Neural cell (in vitro differentiated cells): Measurements from ENCODE around the gene NCOA5. TPM values are rescaled to one million over a fixed set of nuclear protein-coding genes. Genes with fewer than 3 reads are reported as not detected.

Source experiments
- H2AFZ ChIP-seq: fragments of 200-600, 300-800 bp; sonication (generic), shearing (Covaris generic); 2 replicates; pipeline ENCODE4 v1.6.0; 2014; ENCODE audit warnings: low read depth, mild to moderate bottlenecking, antibody characterized with exemption, low read length, moderate library complexity
- H3F3A ChIP-seq: fragments of 200-600 bp; shearing (Covaris generic); 2 replicates; pipeline ENCODE4 v1.6.1; 2016; ENCODE audit warnings: mild to moderate bottlenecking, moderate library complexity, mixed read lengths, antibody characterized with exemption, low read length; ENCODE audit not compliant: insufficient read depth, poor library complexity, severe bottlenecking
- H3K27ac ChIP-seq: fragments of 200-600, 300-800 bp; sonication (generic), shearing (Covaris generic); 2 replicates; pipeline ENCODE4 v1.5.1; 2014; ENCODE audit warnings: mild to moderate bottlenecking, low read length, moderate library complexity
- H3K27me3 ChIP-seq: fragments of 300-800, 200-600 bp; sonication (generic), shearing (Covaris generic); 2 replicates; pipeline ENCODE4 v1.6.0; 2014; ENCODE audit warnings: mild to moderate bottlenecking, low read depth, low read length, moderate library complexity; ENCODE audit not compliant: insufficient read depth
- H3K36me3 ChIP-seq: fragments of 300-800, 200-600 bp; sonication (generic), shearing (Covaris generic); 2 replicates; pipeline ENCODE4 v1.5.1; 2014; ENCODE audit warnings: mild to moderate bottlenecking, antibody characterized with exemption, low read length, moderate library complexity; ENCODE audit not compliant: insufficient read depth
- H3K4me2 ChIP-seq: fragments of 300-800, 200-600 bp; sonication (generic), shearing (Covaris generic); 2 replicates; pipeline ENCODE4 v1.6.0; 2014; ENCODE audit warnings: mild to moderate bottlenecking, low read length
- H3K4me3 ChIP-seq: fragments of 300-800, 200-600 bp; sonication (generic), shearing (Covaris generic); 2 replicates; pipeline ENCODE4 v1.5.1; 2014; ENCODE audit warnings: mild to moderate bottlenecking, low read length, moderate library complexity
- H3K79me2 ChIP-seq: fragments of 200-600 bp; shearing (Covaris generic); replicated peaks from 2 replicates; pipeline ENCODE4 v1.6.0; 2014; ENCODE audit warnings: mild to moderate bottlenecking, low read length, moderate library complexity; ENCODE audit not compliant: insufficient read depth
- H3K9ac ChIP-seq: fragments of 300-800, 200-600 bp; sonication (generic), shearing (Covaris generic); 2 replicates; pipeline ENCODE4 v1.6.1; 2016; ENCODE audit warnings: mild to moderate bottlenecking, low read length, mixed read lengths
- H3K9me2 ChIP-seq: fragments of 200-600 bp; shearing (Covaris generic); 2 replicates; pipeline ENCODE4 v1.6.1; 2016; ENCODE audit warnings: mild to moderate bottlenecking, low read length, mixed read lengths; ENCODE audit not compliant: insufficient read depth
- H3K9me3 ChIP-seq: fragments of 200-600, 300-800 bp; sonication (generic), shearing (Covaris generic); 2 replicates; pipeline ENCODE4 v1.6.1; 2016; ENCODE audit warnings: mild to moderate bottlenecking, mixed run types, low read length, moderate library complexity, mixed read lengths
- H4K20me1 ChIP-seq: fragments of 200-600 bp; shearing (Covaris generic); 2 replicates; pipeline ENCODE4 v1.6.1; 2016; ENCODE audit warnings: mild to moderate bottlenecking, mixed run types; ENCODE audit not compliant: insufficient read depth
- EP300 ChIP-seq: fragments of 450-650 bp; conservative IDR thresholded peaks from 2 replicates; pipeline ENCODE4 v1.6.1; 2014; ENCODE audit warnings: antibody characterized with exemption, mild to moderate bottlenecking, moderate library complexity; ENCODE audit not compliant: poor library complexity, severe bottlenecking
- EZH2 ChIP-seq: fragments of 200-600, 300-800 bp; shearing (Covaris generic), sonication (generic); IDR thresholded peaks from 2 replicates; pipeline ENCODE4 v1.6.1; 2014; ENCODE audit warnings: antibody characterized with exemption, low read length, borderline replicate concordance, mild to moderate bottlenecking; ENCODE audit not compliant: insufficient read depth, poor library complexity, severe bottlenecking
- MXI1 ChIP-seq: fragments of 450-650 bp; conservative IDR thresholded peaks from 2 replicates; pipeline ENCODE4 v1.6.1; 2014; ENCODE audit warnings: antibody characterized with exemption, mild to moderate bottlenecking; ENCODE audit not compliant: poor library complexity, severe bottlenecking
- POLR2AphosphoS5 ChIP-seq: IDR thresholded peaks from 2 replicates; pipeline ENCODE4 v1.6.1; 2012
- RAD21 ChIP-seq: fragments of 450-650 bp; conservative IDR thresholded peaks from 2 replicates; pipeline ENCODE4 v1.6.1; 2014; ENCODE audit warnings: antibody characterized with exemption, mild to moderate bottlenecking, moderate library complexity
- SMC3 ChIP-seq: fragments of 450-650 bp; conservative IDR thresholded peaks from 2 replicates; pipeline ENCODE4 v1.6.1; 2014; ENCODE audit warnings: antibody characterized with exemption, mild to moderate bottlenecking, moderate library complexity; ENCODE audit not compliant: poor library complexity
- TAF1 ChIP-seq: IDR thresholded peaks from 2 replicates; pipeline ENCODE4 v1.6.1; 2012; ENCODE audit warnings: low read depth
- polyA plus RNA-seq: library from polyadenylated mRNA; depleted of rRNA; stranded (reverse); fragments of >200 nt; gene quantifications from 2 replicates; pipeline ENCODE4 v1.2.3, GENCODE V29; 2014
- TF ChIP-seq, protein P1 (sequence below): fragments of 450-650 bp; IDR thresholded peaks from 2 replicates; pipeline ENCODE4 v1.5.1; 2014; ENCODE audit warnings: antibody characterized with exemption, mild to moderate bottlenecking, moderate library complexity; ENCODE audit not compliant: poor library complexity, severe bottlenecking
- TF ChIP-seq, protein P2 (sequence below): IDR thresholded peaks from 2 replicates; pipeline ENCODE4 v1.6.1; 2012; ENCODE audit warnings: borderline replicate concordance

The NCOA5 gene
- polyA plus RNA-seq, 1 donor from 2014 or later: 29.9 TPM

GRCh38 chr20:46047821-46048220 is 41.9 kb downstream of the NCOA5 start:
- H3K79me2 ChIP-seq: no peaks in the 10 kb centered on the region
- H3K9me3 ChIP-seq: no peaks in the 10 kb centered on the region
- no peak for TF ChIP-seq EP300
- TF ChIP-seq RAD21: no peak
- TF ChIP-seq TAF1: no peak
- TF ChIP-seq MXI1: no peak
- H3K4me3 ChIP-seq: no peak overlapping the region
- no peak overlapping the region for H3K9ac ChIP-seq
- no peaks in the 10 kb centered on the region for H3F3A ChIP-seq
- no peaks in the 10 kb centered on the region for H3K9me2 ChIP-seq
- no peaks in the 10 kb centered on the region for H3K27me3 ChIP-seq
- no peak overlapping the region for H3K27ac ChIP-seq
- H3K36me3 ChIP-seq: peaks cover 23% of the 10 kb centered on the region
- H3K4me2 ChIP-seq: no peak overlapping the region
- H4K20me1 ChIP-seq: no peaks in the 10 kb centered on the region
- H2AFZ ChIP-seq: no peak overlapping the region

DNA sequence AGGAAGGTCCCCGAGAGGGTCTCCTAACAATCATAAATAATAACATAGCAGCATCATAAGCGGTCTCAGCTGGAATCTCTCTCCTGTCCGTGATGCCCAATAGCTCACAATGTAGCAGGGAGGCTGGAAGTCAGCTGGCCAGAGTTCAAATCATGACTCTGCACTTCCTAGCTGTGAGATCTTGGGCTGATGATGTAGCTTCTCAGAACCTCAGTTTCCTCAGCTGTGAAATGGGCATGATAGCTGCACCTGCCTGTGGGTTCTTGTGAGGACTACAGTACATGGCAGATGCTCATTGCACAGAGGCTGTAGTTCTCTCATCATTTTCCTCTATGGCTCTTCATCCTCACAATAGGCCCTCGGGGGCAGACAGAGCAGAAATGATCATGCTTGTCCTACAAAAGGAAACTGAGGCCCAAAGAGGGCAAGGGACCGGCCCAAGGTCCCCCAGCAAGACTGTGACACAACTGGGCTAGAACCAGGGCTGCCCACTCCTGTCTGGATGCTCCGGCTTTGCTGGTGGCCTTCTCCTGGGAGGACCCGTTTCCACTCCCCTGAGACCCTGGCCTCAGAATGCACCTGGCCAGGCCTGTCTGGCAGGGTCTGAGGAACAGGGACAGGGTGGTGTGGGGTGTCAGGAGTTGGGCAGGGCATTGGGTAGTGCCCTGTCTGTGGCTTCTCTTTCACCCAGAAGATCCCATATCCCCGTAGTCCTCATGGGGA is 43.0 kb downstream of the NCOA5 start:
- Histone ChIP-seq H3F3A (no peaks in the 10 kb centered on the region), H3K9me3 (no peaks in the 10 kb centered on the region), H3K27me3 (no peaks in the 10 kb centered on the region), H3K79me2 (no peaks in the 10 kb centered on the region), H3K9ac (no peak overlapping the region), H3K9me2 (no peaks in the 10 kb centered on the region), H2AFZ (no peak overlapping the region), H3K27ac (no peak overlapping the region), H3K36me3 (peaks cover 23% of the 10 kb centered on the region), H3K4me3 (no peak overlapping the region), H3K4me2 (no peak overlapping the region), H4K20me1 (no peaks in the 10 kb centered on the region)
- TF ChIP-seq RAD21 (no peak), TAF1 (no peak), EP300 (no peak), EZH2 (no peak)
- TF ChIP-seq, protein P1, sequence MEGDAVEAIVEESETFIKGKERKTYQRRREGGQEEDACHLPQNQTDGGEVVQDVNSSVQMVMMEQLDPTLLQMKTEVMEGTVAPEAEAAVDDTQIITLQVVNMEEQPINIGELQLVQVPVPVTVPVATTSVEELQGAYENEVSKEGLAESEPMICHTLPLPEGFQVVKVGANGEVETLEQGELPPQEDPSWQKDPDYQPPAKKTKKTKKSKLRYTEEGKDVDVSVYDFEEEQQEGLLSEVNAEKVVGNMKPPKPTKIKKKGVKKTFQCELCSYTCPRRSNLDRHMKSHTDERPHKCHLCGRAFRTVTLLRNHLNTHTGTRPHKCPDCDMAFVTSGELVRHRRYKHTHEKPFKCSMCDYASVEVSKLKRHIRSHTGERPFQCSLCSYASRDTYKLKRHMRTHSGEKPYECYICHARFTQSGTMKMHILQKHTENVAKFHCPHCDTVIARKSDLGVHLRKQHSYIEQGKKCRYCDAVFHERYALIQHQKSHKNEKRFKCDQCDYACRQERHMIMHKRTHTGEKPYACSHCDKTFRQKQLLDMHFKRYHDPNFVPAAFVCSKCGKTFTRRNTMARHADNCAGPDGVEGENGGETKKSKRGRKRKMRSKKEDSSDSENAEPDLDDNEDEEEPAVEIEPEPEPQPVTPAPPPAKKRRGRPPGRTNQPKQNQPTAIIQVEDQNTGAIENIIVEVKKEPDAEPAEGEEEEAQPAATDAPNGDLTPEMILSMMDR: no peak

GRCh38 chr20:46044896-46045295 is 44.9 kb downstream of the NCOA5 start:
- no peaks in the 10 kb centered on the region for H3K27me3 ChIP-seq
- TF ChIP-seq EZH2 (no peak), EP300 (no peak), RAD21 (no peak), SMC3 (no peak), POLR2AphosphoS5 (no peak), TAF1 (no peak), MXI1 (no peak)
- TF ChIP-seq, protein P1: no peak
- TF ChIP-seq, protein P2, sequence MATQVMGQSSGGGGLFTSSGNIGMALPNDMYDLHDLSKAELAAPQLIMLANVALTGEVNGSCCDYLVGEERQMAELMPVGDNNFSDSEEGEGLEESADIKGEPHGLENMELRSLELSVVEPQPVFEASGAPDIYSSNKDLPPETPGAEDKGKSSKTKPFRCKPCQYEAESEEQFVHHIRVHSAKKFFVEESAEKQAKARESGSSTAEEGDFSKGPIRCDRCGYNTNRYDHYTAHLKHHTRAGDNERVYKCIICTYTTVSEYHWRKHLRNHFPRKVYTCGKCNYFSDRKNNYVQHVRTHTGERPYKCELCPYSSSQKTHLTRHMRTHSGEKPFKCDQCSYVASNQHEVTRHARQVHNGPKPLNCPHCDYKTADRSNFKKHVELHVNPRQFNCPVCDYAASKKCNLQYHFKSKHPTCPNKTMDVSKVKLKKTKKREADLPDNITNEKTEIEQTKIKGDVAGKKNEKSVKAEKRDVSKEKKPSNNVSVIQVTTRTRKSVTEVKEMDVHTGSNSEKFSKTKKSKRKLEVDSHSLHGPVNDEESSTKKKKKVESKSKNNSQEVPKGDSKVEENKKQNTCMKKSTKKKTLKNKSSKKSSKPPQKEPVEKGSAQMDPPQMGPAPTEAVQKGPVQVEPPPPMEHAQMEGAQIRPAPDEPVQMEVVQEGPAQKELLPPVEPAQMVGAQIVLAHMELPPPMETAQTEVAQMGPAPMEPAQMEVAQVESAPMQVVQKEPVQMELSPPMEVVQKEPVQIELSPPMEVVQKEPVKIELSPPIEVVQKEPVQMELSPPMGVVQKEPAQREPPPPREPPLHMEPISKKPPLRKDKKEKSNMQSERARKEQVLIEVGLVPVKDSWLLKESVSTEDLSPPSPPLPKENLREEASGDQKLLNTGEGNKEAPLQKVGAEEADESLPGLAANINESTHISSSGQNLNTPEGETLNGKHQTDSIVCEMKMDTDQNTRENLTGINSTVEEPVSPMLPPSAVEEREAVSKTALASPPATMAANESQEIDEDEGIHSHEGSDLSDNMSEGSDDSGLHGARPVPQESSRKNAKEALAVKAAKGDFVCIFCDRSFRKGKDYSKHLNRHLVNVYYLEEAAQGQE: no peak
- no peaks in the 10 kb centered on the region for H3F3A ChIP-seq
- H4K20me1 ChIP-seq: no peaks in the 10 kb centered on the region
- H3K4me2 ChIP-seq: no peak overlapping the region
- no peak overlapping the region for H3K9ac ChIP-seq
- H3K9me2 ChIP-seq: no peaks in the 10 kb centered on the region
- no peaks in the 10 kb centered on the region for H3K9me3 ChIP-seq
- no peaks in the 10 kb centered on the region for H3K79me2 ChIP-seq
- H3K4me3 ChIP-seq: no peak overlapping the region
- H3K36me3 ChIP-seq: peaks cover 18% of the 10 kb centered on the region
- H3K27ac ChIP-seq: no peak overlapping the region
- no peak overlapping the region for H2AFZ ChIP-seq
